Measurements from ENCODE around the gene SMIM41.

The SMIM41 gene

GRCh38 chr12:52057638-52058576, 21.6 kb upstream of the SMIM41 start:
- H3K4me1 ChIP-seq (ENCODE audit: low read length) = peaks cover 4% of the 10 kb centered on the region
- no peaks in the 10 kb centered on the region for H3K79me2 ChIP-seq (ENCODE audit: low read length)
- H4K20me1 ChIP-seq (ENCODE audit: insufficient read depth, low read length) = no peaks in the 10 kb centered on the region
- no peak for DNase-seq
- no peak overlapping the region for H2AFZ ChIP-seq (ENCODE audit: low read length)
- H3K4me3 ChIP-seq (ENCODE audit: low read length) = no peak overlapping the region
- TF ChIP-seq EZH2 (optimal IDR thresholded peaks at IDR 0.05; ENCODE audit: low read depth, low read length) = no peak
- no peak overlapping the region for H3K9ac ChIP-seq (ENCODE audit: low read length)
- H3K27me3 ChIP-seq (replicated peaks; ENCODE audit: insufficient read depth, low read length) = no peaks in the 10 kb centered on the region
- no peak overlapping the region for H3K27ac ChIP-seq (ENCODE audit: low read length)
- H3K9me3 ChIP-seq (replicated peaks; ENCODE audit: insufficient read depth, low read length) = no peaks in the 10 kb centered on the region
- no peak overlapping the region for H3K4me2 ChIP-seq (ENCODE audit: low read depth, low read length)
- H3F3A ChIP-seq (ENCODE audit: insufficient read depth, low read length) = no peaks in the 10 kb centered on the region
- no peaks in the 10 kb centered on the region for H3K36me3 ChIP-seq (replicated peaks; ENCODE audit: insufficient read depth, low read length)
- H3K9me2 ChIP-seq (replicated peaks; ENCODE audit: insufficient read depth, low read length) = no peaks in the 10 kb centered on the region

GRCh38 chr12:52058631-52059361, 20.7 kb upstream of the SMIM41 start:
- H3K9me2 ChIP-seq (replicated peaks; ENCODE audit: insufficient read depth, low read length) = no peaks in the 10 kb centered on the region
- no peak overlapping the region for H3K27ac ChIP-seq (ENCODE audit: low read length)
- no peak overlapping the region for H3K4me2 ChIP-seq (ENCODE audit: low read depth, low read length)

GRCh38 chr12:52059582-52060497, 19.7 kb upstream of the SMIM41 start:
- Histone ChIP-seq H3K4me3 (ENCODE audit: low read length) (no peak overlapping the region), H2AFZ (ENCODE audit: low read length) (no peak overlapping the region), H3K9me2 (replicated peaks; ENCODE audit: insufficient read depth, low read length) (no peaks in the 10 kb centered on the region), H3K36me3 (replicated peaks; ENCODE audit: insufficient read depth, low read length) (no peaks in the 10 kb centered on the region), H3K9me3 (replicated peaks; ENCODE audit: insufficient read depth, low read length) (no peaks in the 10 kb centered on the region), H4K20me1 (ENCODE audit: insufficient read depth, low read length) (no peaks in the 10 kb centered on the region), H3K4me2 (ENCODE audit: low read depth, low read length) (no peak overlapping the region), H3K4me1 (ENCODE audit: low read length) (no peaks in the 10 kb centered on the region), H3K27me3 (replicated peaks; ENCODE audit: insufficient read depth, low read length) (no peaks in the 10 kb centered on the region), H3K9ac (ENCODE audit: low read length) (no peak overlapping the region), H3K27ac (ENCODE audit: low read length) (no peak overlapping the region), H3K79me2 (ENCODE audit: low read length) (no peaks in the 10 kb centered on the region), H3F3A (ENCODE audit: insufficient read depth, low read length) (no peaks in the 10 kb centered on the region)
- DNase-seq = no peak
- TF ChIP-seq EZH2phosphoT487 (IDR thresholded peaks at IDR 0.05; ENCODE audit: low read length) (no peak), CTCF (IDR thresholded peaks at IDR 0.05; ENCODE audit: low read length) (no peak), EZH2 (optimal IDR thresholded peaks at IDR 0.05; ENCODE audit: low read depth, low read length) (no peak)

More at GRCh38 chr12:52058631-52059361, 20.7 kb upstream of the SMIM41 start:
- Histone ChIP-seq H3K27me3 (replicated peaks; ENCODE audit: insufficient read depth, low read length) (no peaks in the 10 kb centered on the region), H3K36me3 (replicated peaks; ENCODE audit: insufficient read depth, low read length) (no peaks in the 10 kb centered on the region), H3K9ac (ENCODE audit: low read length) (no peak overlapping the region), H3K4me1 (ENCODE audit: low read length) (no peaks in the 10 kb centered on the region), H3K79me2 (ENCODE audit: low read length) (no peaks in the 10 kb centered on the region), H3K4me3 (ENCODE audit: low read length) (no peak overlapping the region), H3F3A (ENCODE audit: insufficient read depth, low read length) (no peaks in the 10 kb centered on the region), H4K20me1 (ENCODE audit: insufficient read depth, low read length) (no peaks in the 10 kb centered on the region), H3K9me3 (replicated peaks; ENCODE audit: insufficient read depth, low read length) (no peaks in the 10 kb centered on the region), H2AFZ (ENCODE audit: low read length) (no peak overlapping the region)
- TF ChIP-seq EZH2 (optimal IDR thresholded peaks at IDR 0.05; ENCODE audit: low read depth, low read length) (no peak), EZH2phosphoT487 (IDR thresholded peaks at IDR 0.05; ENCODE audit: low read length) (no peak), CTCF (IDR thresholded peaks at IDR 0.05; ENCODE audit: low read length) (no peak)
- no peak for DNase-seq
